Measurements from ENCODE around the gene ASB5. TPM values are rescaled to one million over a fixed set of nuclear protein-coding genes. Genes with fewer than 3 reads are reported as not detected.
A peak's percentile ranks its signal among the peaks of the same experiment; 100 is the strongest.

Gene ASB5
- total and polyA plus RNA-seq, 10 of the 15 experiments (the other 5 are each of a cell fraction or from before 2014, with no cell fraction given) = not detected

DNA sequence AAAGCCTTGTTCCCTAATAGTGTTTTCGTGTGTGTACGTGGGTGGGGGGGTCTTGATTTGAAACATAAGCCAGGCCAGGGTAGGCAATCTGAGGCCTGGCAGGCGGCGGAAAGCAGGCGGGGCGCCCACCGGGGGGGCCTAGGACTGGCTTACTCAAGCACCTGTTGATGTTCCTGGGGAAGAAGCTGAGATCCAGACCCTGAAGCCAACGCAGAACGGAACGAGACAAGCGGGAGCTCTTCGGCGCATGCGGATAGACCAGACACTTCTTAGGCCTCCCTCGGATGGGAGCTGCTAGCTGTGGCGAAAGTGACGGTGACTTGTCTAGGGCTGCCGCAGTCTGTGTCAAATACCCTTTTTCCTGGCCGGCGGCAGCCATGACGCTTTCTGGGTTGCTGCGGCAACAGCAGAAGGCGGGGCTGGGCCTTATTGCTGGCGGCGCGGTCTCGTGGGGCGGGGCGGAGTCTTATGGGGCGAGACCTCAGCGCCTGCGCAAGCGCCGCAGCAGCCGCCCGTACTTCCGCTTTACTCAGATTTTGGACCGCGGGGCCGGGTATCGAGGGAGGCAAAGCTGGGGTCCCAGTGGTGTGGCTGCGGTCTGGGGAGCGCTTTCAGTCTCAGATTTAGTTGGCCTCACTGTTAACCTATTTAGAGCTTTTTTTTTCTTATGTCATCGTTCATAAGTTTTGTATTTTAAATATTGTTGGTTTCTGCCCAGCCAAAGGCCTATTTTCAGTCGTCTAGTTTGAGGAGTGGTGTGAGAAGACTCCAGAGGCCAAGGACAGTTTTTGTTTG, 73.6 kb downstream of the ASB5 start, which contains the start of gene SPATA4:
TSS of gene SPATA4 (minus strand) at position 402 of the 795 bp plus-strand sequence. CDS start at position 379, 23 bp downstream.
- WGBS (ENCODE audit: insufficient coverage, insufficient replicate concordance, low lambda C conversion rate, missing lambda C conversion rate) = 2% methylated on average over 45 of the region's 45 CpGs
- Histone ChIP-seq H3K9me3 (replicated peaks; ENCODE audit: control insufficient read depth, insufficient read depth, low read length) (no peaks in the 10 kb centered on the region; the same call in 1 of the 3 replicates), H3K79me2 (ENCODE audit: control insufficient read depth, insufficient read depth, low read length) (no peaks in the 10 kb centered on the region), H2AFZ (ENCODE audit: control insufficient read depth, low read depth, low read length) (peak within 1 kb of the TSS; percentile 95), H3K9ac (ENCODE audit: control insufficient read depth, insufficient read depth, low read length) (no peak within 1 kb of the TSS), H3K27me3 (replicated peaks in 1 of 2; ENCODE audit: control insufficient read depth in 2 of 2, insufficient read depth in 2 of 2, low read length in 1 of 2) (peaks cover 0 to 1% of the 10 kb centered on the region in 2 experiments; a peak in 3 of 4 replicates), H4K20me1 (ENCODE audit: control insufficient read depth, insufficient read depth) (no peaks in the 10 kb centered on the region), H3K4me3 (peak within 1 kb of the TSS; percentile 66), H3K36me3 (ENCODE audit: control insufficient read depth in 2 of 2, insufficient read depth in 2 of 2, low read length in 1 of 2) (no peaks in the 10 kb centered on the region), H3K4me2 (ENCODE audit: control insufficient read depth, insufficient read depth) (peak within 1 kb of the TSS; percentile 96), H3K27ac (ENCODE audit: control insufficient read depth, insufficient read depth) (no peak within 1 kb of the TSS), H3K4me1 (ENCODE audit: control insufficient read depth, insufficient read depth, low read length) (peaks cover 12% of the 10 kb centered on the region)
- ChIA-PET POLR2A (interaction anchor here (0.6 to 1.0 kb wide), 3 partner anchors 126 to 1075 kb away, joined by 3 to 4 read pairs (median 3); no protein-coding TSS in a partner anchor), SMC1A (ENCODE audit: uncharacterized antibody, unreplicated experiment) (interaction anchor here (0.6 to 2.4 kb wide), 11 partner anchors 15 to 1246 kb away, joined by 3 to 9 read pairs (median 3); no protein-coding TSS in a partner anchor), CTCF (interaction anchor here (1.0 to 3.4 kb wide), 6 partner anchors 15 to 146 kb away, joined by 3 to 12 read pairs (median 4); no protein-coding TSS in a partner anchor), RAD21 (ENCODE audit: unreplicated experiment) (interaction anchor here (0.7 kb wide), 1 partner anchor 464 kb away, joined by 3 read pairs; no protein-coding TSS in a partner anchor)
- DNase-seq (ENCODE audit: low read depth, low spot score) (peak; percentile 84), FAIRE-seq (peak; percentile 89), ATAC-seq (peak; percentile 99)
- intact Hi-C loops (cut with micrococcal nuclease; ENCODE audit: unreplicated experiment) (loop anchor here (1.0 kb wide), 2 partner anchors 71 to 125 kb away; no protein-coding TSS in a partner anchor), in situ Hi-C loops (cut with MboI) (loop anchor here (5.0 kb wide), 1 partner anchor 112 kb away; no protein-coding TSS in a partner anchor)
- BruUV-seq (replicated peaks) = no TSS peak
- no peak for TF ChIP-seq STAT3 (IDR thresholded peaks at IDR 0.05; ENCODE audit: low read depth, low read length)
- no peak for TF ChIP-seq RELA (IDR thresholded peaks at IDR 0.05; ENCODE audit: borderline replicate concordance, partially characterized antibody)
- TF ChIP-seq MYB (IDR thresholded peaks at IDR 0.05; ENCODE audit: borderline replicate concordance, low read depth, low read length) = no peak
- TF ChIP-seq HDGF (IDR thresholded peaks at IDR 0.05) = 0 out of 2 replicates have a peak, but pooled peaks have one; percentile 35
- peak; percentile 42 to 66; a peak in 1 of 4 replicates for TF ChIP-seq EP300 (IDR thresholded peaks at IDR 0.05; ENCODE audit: borderline replicate concordance in 1 of 2, control insufficient read depth in 1 of 2, low read depth in 2 of 2, low read length in 2 of 2)
- no peak for TF ChIP-seq CHD4 (IDR thresholded peaks at IDR 0.05)
- TF ChIP-seq ZNF274 (IDR thresholded peaks at IDR 0.05; ENCODE audit: insufficient read depth, insufficient read length) = no peak
- no peak for TF ChIP-seq ESRRA (IDR thresholded peaks at IDR 0.05; ENCODE audit: low read length)
- peak; percentile 97 for TF ChIP-seq MXI1 (IDR thresholded peaks at IDR 0.05; ENCODE audit: low read depth, low read length)
- no peak for TF ChIP-seq TCF7 (IDR thresholded peaks at IDR 0.05; ENCODE audit: borderline replicate concordance)
- TF ChIP-seq FOXM1 (IDR thresholded peaks at IDR 0.05; ENCODE audit: low read depth, low read length) = peak; percentile 65
- TF ChIP-seq POLR2AphosphoS5 (IDR thresholded peaks at IDR 0.05; ENCODE audit: low read length) = no peak
- 0 out of 4 replicates have a peak, but pooled peaks of 1 of the 2 experiments have one; percentile 39 for TF ChIP-seq SRF (IDR thresholded peaks at IDR 0.05; ENCODE audit: low read depth in 2 of 2, low read length in 2 of 2)
- TF ChIP-seq REST (IDR thresholded peaks at IDR 0.05; ENCODE audit: low read depth, low read length) = no peak
- peak; percentile 70; the same call in 1 of the 2 replicates for TF ChIP-seq DPF2 (IDR thresholded peaks at IDR 0.05)
- peak; percentile 47; the same call in 1 of the 2 replicates for TF ChIP-seq FOXK2 (IDR thresholded peaks at IDR 0.05)
- no peak for TF ChIP-seq RAD51 (IDR thresholded peaks at IDR 0.05)
- no peak for TF ChIP-seq FOS (IDR thresholded peaks at IDR 0.05; ENCODE audit: borderline replicate concordance, extremely low read depth, insufficient read length)
- TF ChIP-seq CREM (IDR thresholded peaks at IDR 0.05; ENCODE audit: low read depth) = peak; percentile 78
- peak; percentile 67 to 82 for TF ChIP-seq IKZF2 (IDR thresholded peaks at IDR 0.05)
- TF ChIP-seq MEF2B (IDR thresholded peaks at IDR 0.05; ENCODE audit: partially characterized antibody, poor library complexity, severe bottlenecking) = peak; percentile 81
